Panc1 (cell line): ENCODE measurements around the gene ECT2L.

Experiments
- CTCF ChIP-seq: fragments of 450-650 bp; IDR thresholded peaks from 2 replicates; pipeline ENCODE4 v1.5.1; 2017; ENCODE audit warnings: mild to moderate bottlenecking
- POLR2AphosphoS5 ChIP-seq: IDR thresholded peaks from 2 replicates; pipeline ENCODE4 v1.6.1; 2012; ENCODE audit warnings: mild to moderate bottlenecking, low read depth, low read length, moderate library complexity
- REST ChIP-seq, 2 experiments: IDR thresholded peaks; 2 replicates each; pipeline ENCODE4 v1.6.1; 2011 to 2012; ENCODE audit warnings: low read depth in 2 of 2, control low read depth in 1 of 2, low read length in 1 of 2, mild to moderate bottlenecking in 1 of 2, moderate library complexity in 1 of 2; ENCODE audit not compliant: insufficient read depth in 1 of 2

GRCh38 chr6:138914701-138915100 lies 118.8 kb downstream of the ECT2L start:
- no peak for TF ChIP-seq CTCF
- TF ChIP-seq POLR2AphosphoS5 = no peak
- no peak for TF ChIP-seq REST (IDR thresholded peaks at IDR 0.05; ENCODE audit: insufficient read depth in 1 of 2, low read depth in 2 of 2, low read length in 1 of 2)
